Endothelial cell of umbilical vein (primary cell): Measurements from ENCODE around the gene PRX. TPM values are rescaled to one million over a fixed set of nuclear protein-coding genes. Genes with fewer than 3 reads are reported as not detected.
A peak's percentile ranks its signal among the peaks of the same experiment; 100 is the strongest.

ENCODE experiments used
- BruUV-seq: library from RNA; stranded (reverse); fragments of 400-500 nt; replicated peaks from 2 replicates; lab custom pipeline; 2021; lab: Mats Ljungman, UMichigan
- CTCF ChIA-PET: fragments of 300-600, 350-600 bp; sonication (Branson Sonifier 250); formaldehyde crosslinking; loops from one replicate; lab custom pipeline; 2021; ENCODE audit warnings: antibody characterized with exemption, inconsistent platforms; lab: Charles Lee
- POLR2A ChIA-PET: fragments of 300-600, 350-600 bp; sonication (Branson Sonifier 250); formaldehyde crosslinking; loops from one replicate; lab custom pipeline; 2021; ENCODE audit warnings: antibody characterized with exemption, inconsistent platforms; lab: Charles Lee
- DNase-seq: peaks from one replicate; pipeline ENCODE4 v3.0.0-alpha.2; 2011; ENCODE audit warnings: low read depth, low spot score
- FAIRE-seq: peaks from 2 replicates; lab custom pipeline; 2011; peaks lifted over from hg19 to GRCh38; lab: Jason Lieb, UNC
- H2AFZ ChIP-seq: 2 replicates; pipeline ENCODE4 v1.6.0; 2012; ENCODE audit warnings: low read depth, low read length, control low read depth, inconsistent platforms
- H3K27ac ChIP-seq: 2 replicates; pipeline ENCODE4 v1.5.1; 2011; ENCODE audit warnings: low read depth, mild to moderate bottlenecking, control low read depth, low read length, moderate library complexity; ENCODE audit not compliant: insufficient read depth
- H3K27me3 ChIP-seq, 2 experiments: 2 replicates each; pipeline versions ENCODE4 v1.6.0 to v1.6.1; 2011; ENCODE audit warnings: low read length in 2 of 2, mixed read lengths in 1 of 2; ENCODE audit not compliant: control insufficient read depth in 2 of 2, insufficient read depth in 2 of 2
- H3K36me3 ChIP-seq, 2 experiments: 2 replicates in 1 of 2; 3 replicates in 1 of 2; pipeline ENCODE4 v1.5.1; 2011; ENCODE audit warnings: low read length in 2 of 2, mild to moderate bottlenecking in 1 of 2, moderate library complexity in 1 of 2; ENCODE audit not compliant: control insufficient read depth in 2 of 2, insufficient read depth in 2 of 2; ENCODE audit errors: extremely low read depth in 1 of 2
- H3K4me1 ChIP-seq: 3 replicates; pipeline ENCODE4 v1.5.1; 2011; ENCODE audit warnings: mild to moderate bottlenecking, low read length; ENCODE audit not compliant: control insufficient read depth, insufficient read depth; ENCODE audit errors: extremely low read depth
- H3K4me2 ChIP-seq: 2 replicates; pipeline ENCODE4 v1.6.1; 2011; ENCODE audit warnings: low read length, control low read depth, mixed read lengths; ENCODE audit not compliant: insufficient read depth
- H3K4me3 ChIP-seq, 3 experiments: fragments of 200-600 bp in 1 of 3; sonication (generic), shearing (Covaris generic) in 1 of 3; replicated peaks in 1 of 3; 2 replicates each; pipeline ENCODE4 v1.5.1; 2011 to 2016; ENCODE audit warnings: control low read depth in 3 of 3, low read length in 3 of 3, mild to moderate bottlenecking in 2 of 3, inconsistent platforms in 1 of 3, low read depth in 1 of 3, moderate library complexity in 1 of 3; ENCODE audit not compliant: insufficient read depth in 1 of 3
- H3K79me2 ChIP-seq: 2 replicates; pipeline ENCODE4 v1.6.0; 2012; ENCODE audit warnings: low read length, inconsistent platforms; ENCODE audit not compliant: control insufficient read depth, insufficient read depth
- H3K9ac ChIP-seq: replicated peaks from 2 replicates; pipeline ENCODE3; 2011; ENCODE audit warnings: low read length, control low read depth; ENCODE audit not compliant: insufficient read depth; ENCODE audit errors: extremely low read depth
- H3K9me1 ChIP-seq: replicated peaks from 3 replicates; pipeline ENCODE4 v1.6.0; 2011; ENCODE audit warnings: mild to moderate bottlenecking, low read length; ENCODE audit not compliant: control insufficient read depth, insufficient read depth; ENCODE audit errors: extremely low read depth
- H3K9me3 ChIP-seq: replicated peaks from 2 replicates; pipeline ENCODE4 v1.5.1; 2012; ENCODE audit warnings: low read length, inconsistent platforms; ENCODE audit not compliant: control insufficient read depth, insufficient read depth
- H4K20me1 ChIP-seq: replicated peaks from 2 replicates; pipeline ENCODE3; 2011; ENCODE audit warnings: mild to moderate bottlenecking, low read length; ENCODE audit not compliant: control insufficient read depth, insufficient read depth; ENCODE audit errors: extremely low read depth
- GATA2 ChIP-seq: IDR thresholded peaks from 2 replicates; pipeline ENCODE4 v1.7.0; 2011; ENCODE audit warnings: low read depth, mild to moderate bottlenecking, moderate library complexity, mixed read lengths, low read length; ENCODE audit not compliant: insufficient read length, insufficient read depth
- JUN ChIP-seq: IDR thresholded peaks from 2 replicates; pipeline ENCODE4 v1.6.1; 2011; ENCODE audit warnings: borderline replicate concordance, low read depth; ENCODE audit not compliant: insufficient read length, insufficient read depth
- MYC ChIP-seq: IDR thresholded peaks from one replicate; pipeline ENCODE4 v1.6.1; 2011; ENCODE audit warnings: mild to moderate bottlenecking, low read depth, low read length
- POLR2A ChIP-seq: IDR thresholded peaks from 2 replicates; pipeline ENCODE4 v1.6.1; 2012; ENCODE audit warnings: low read depth, mild to moderate bottlenecking, control low read depth, low read length
- dilution Hi-C: fragments of 300-500 bp; cut with MboI; formaldehyde crosslinking; loops from one replicate; pipeline ENCODE4 v1.15.0; 2019; ENCODE audit warnings: low sequenced_read_pairs; ENCODE audit not compliant: extremely low pct_ligation_motif_present
- intact Hi-C: fragments of 100-400 bp; cut with micrococcal nuclease; formaldehyde crosslinking; loops from one replicate; pipeline ENCODE4 v1.10.0; 2022
- polyA plus RNA-seq, 4 experiments: library from polyadenylated mRNA; depleted of rRNA in 3 of 4; stranded (reverse) in 3 of 4; unstranded in 1 of 4; fragments of >200 nt; gene quantifications; 2 replicates each; pipeline versions ENCODE4 v1.2.1 to v1.2.3, GENCODE V29; 2011 to 2012; ENCODE audit warnings: missing spikeins in 1 of 4
- total RNA-seq: library from RNA; stranded (reverse); gene quantifications from 2 replicates; pipeline ENCODE4 v1.2.3, GENCODE V29; 2021
- TF ChIP-seq, protein P1 (sequence below): IDR thresholded peaks from 2 replicates; pipeline ENCODE4 v1.6.1; 2011; ENCODE audit not compliant: insufficient read depth, insufficient read length

Gene PRX
- total and polyA plus RNA-seq, 2 donors (not counting 3 experiments of a cell fraction or from before 2014, with no cell fraction given) = 0.80 to 1.3 TPM

DNA sequence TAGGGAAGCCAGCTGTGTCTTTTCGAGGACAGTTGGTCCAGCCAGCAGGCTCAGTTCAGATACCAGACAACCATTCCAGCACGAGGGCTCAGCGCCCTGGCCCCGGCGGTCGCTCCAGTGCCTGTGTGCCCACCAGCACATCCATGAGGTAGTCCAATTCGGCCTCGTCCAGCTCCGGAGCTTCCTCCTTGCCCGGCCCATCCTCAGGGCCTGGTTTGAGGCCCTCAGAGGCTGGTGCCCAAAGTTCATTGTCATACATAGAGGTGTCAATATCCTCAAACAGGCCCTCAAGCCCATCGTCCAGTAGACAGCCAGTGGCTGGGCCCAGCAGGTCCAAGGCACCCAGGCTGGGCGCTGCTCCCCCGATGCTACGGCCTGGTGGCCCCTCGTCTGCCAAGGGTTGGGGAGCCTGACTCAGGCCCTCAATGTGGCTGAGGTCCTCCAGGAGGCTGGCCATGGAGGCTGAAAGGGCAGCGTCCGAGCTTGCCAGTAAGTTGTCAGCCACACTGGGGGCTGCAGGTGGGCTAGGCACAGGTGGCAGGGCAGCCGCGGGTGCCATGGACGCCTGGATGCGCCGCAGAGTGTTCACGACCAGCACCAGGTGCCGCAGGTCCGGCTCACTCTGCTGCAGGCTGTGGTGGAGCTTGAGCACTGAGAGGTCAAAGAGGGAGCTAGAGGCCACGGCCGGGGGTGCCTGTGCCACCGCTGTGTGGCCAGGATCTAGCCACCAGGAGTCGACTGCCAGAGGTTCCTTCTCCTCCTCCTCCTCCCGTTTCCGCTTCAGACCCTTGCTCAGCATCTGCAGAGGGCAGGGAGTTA is 9.8 kb upstream of the PRX start:
- no peaks in the 10 kb centered on the region for H3K9me1 ChIP-seq
- H4K20me1 ChIP-seq = no peaks in the 10 kb centered on the region
- no peaks in the 10 kb centered on the region for H3K27me3 ChIP-seq
- BruUV-seq = no TSS peak
- H3K36me3 ChIP-seq = peaks cover 8 to 9% of the 10 kb centered on the region in 2 experiments
- intact Hi-C loops (loop anchor here (5.0 kb wide), 1 partner anchor 76 kb away; the partner anchor contains the start of genes C19orf47 and PLD3), dilution Hi-C loops (no loop called here)
- H3K27ac ChIP-seq = no peak overlapping the region
- TF ChIP-seq, protein P1, sequence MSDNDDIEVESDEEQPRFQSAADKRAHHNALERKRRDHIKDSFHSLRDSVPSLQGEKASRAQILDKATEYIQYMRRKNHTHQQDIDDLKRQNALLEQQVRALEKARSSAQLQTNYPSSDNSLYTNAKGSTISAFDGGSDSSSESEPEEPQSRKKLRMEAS = no peak
- no peak for TF ChIP-seq MYC
- no peak for TF ChIP-seq JUN
- no peak for TF ChIP-seq GATA2
- no peak for TF ChIP-seq POLR2A
- CTCF ChIA-PET = interaction anchor here (0.7 to 1.9 kb wide), 3 partner anchors 24 to 118 kb away, joined by 3 to 6 read pairs (median 3); no protein-coding TSS in a partner anchor
- no peak overlapping the region for H3K9ac ChIP-seq
- FAIRE-seq (peak; percentile 38), DNase-seq (no peak)
- peaks cover 19% of the 10 kb centered on the region for H3K4me1 ChIP-seq
- H3K79me2 ChIP-seq = peaks cover 30% of the 10 kb centered on the region
- no peak overlapping the region for H3K4me3 ChIP-seq
- H2AFZ ChIP-seq = no peak overlapping the region
- POLR2A ChIA-PET = no interaction called here
- H3K4me2 ChIP-seq = no peak overlapping the region
- H3K9me3 ChIP-seq = no peaks in the 10 kb centered on the region
